GM21423 (cell line): ENCODE results near the gene TNFRSF13B.
"Not testable (repeated sequence)": the region's sequence is repeated elsewhere in the genome, so short reads cannot be mapped to it uniquely, and the experiment has no call there.

Source experiments
- ATAC-seq: cut with Tn5 transposase; IDR thresholded peaks from one replicate; pipeline ENCODE4 v1.9.1; 2021; ENCODE audit warnings: mild to moderate bottlenecking, moderate library complexity; ENCODE audit not compliant: unreplicated experiment

The TNFRSF13B gene

GRCh38 chr17:16915752-16916556, 56.0 kb downstream of the TNFRSF13B start:
- ATAC-seq = peak; percentile 43

GRCh38 chr17:16913463-16913862, 58.5 kb downstream of the TNFRSF13B start:
- ATAC-seq = no peak

- no peak for ATAC-seq
Observed at GRCh38 chr17:16912021-16912962, 59.6 kb downstream of the TNFRSF13B start.

- no peak for ATAC-seq
Observed at GRCh38 chr17:16911141-16911937, 60.6 kb downstream of the TNFRSF13B start.

- no peak for ATAC-seq
Observed at GRCh38 chr17:16910341-16910740, 61.6 kb downstream of the TNFRSF13B start.

- ATAC-seq = no peak
Observed at GRCh38 chr17:16909472-16910246, 62.3 kb downstream of the TNFRSF13B start.

GRCh38 chr17:16908273-16908672, 63.6 kb downstream of the TNFRSF13B start:
- ATAC-seq = no peak

- no peak for ATAC-seq
Observed at GRCh38 chr17:16906680-16907079, 65.2 kb downstream of the TNFRSF13B start.

- ATAC-seq = no peak
Observed at GRCh38 chr17:16905593-16906191, 66.2 kb downstream of the TNFRSF13B start.

GRCh38 chr17:16903070-16903469, 68.8 kb downstream of the TNFRSF13B start:
- ATAC-seq = not testable (repeated sequence)

- no peak for ATAC-seq
Observed at GRCh38 chr17:16900288-16900882, 71.5 kb downstream of the TNFRSF13B start.

- not testable (repeated sequence) for ATAC-seq
Observed at GRCh38 chr17:16897211-16897896, 74.6 kb downstream of the TNFRSF13B start.

- not testable (repeated sequence) for ATAC-seq
Observed at GRCh38 chr17:16896235-16896634, 75.7 kb downstream of the TNFRSF13B start.

- ATAC-seq = not testable (repeated sequence)
Observed at GRCh38 chr17:16893527-16893926, 78.4 kb downstream of the TNFRSF13B start.

GRCh38 chr17:16892876-16893454, 79.0 kb downstream of the TNFRSF13B start:
- not testable (repeated sequence) for ATAC-seq

- ATAC-seq = no peak
Observed at GRCh38 chr17:16889088-16889465, 82.8 kb downstream of the TNFRSF13B start.
